AG09309 (cell line): ENCODE measurements around the gene CDKAL1.
A peak's percentile ranks its signal among the peaks of the same experiment; 100 is the strongest.

ENCODE experiments used
- DNase-seq: peaks from one replicate; pipeline ENCODE4 v3.0.0-alpha.2; 2010; ENCODE audit warnings: low read depth
- H3K4me3 ChIP-seq: 2 replicates; pipeline ENCODE4 v1.5.1; 2011; ENCODE audit warnings: mild to moderate bottlenecking, low read depth, low read length, moderate library complexity; ENCODE audit not compliant: control insufficient read depth
- CTCF ChIP-seq: IDR thresholded peaks from 2 replicates; pipeline ENCODE4 v1.5.1; 2011; ENCODE audit warnings: mild to moderate bottlenecking, low read depth, low read length, inconsistent platforms; ENCODE audit not compliant: insufficient read depth, control insufficient read depth; ENCODE audit errors: missing control alignments

Gene CDKAL1

GRCh38 chr6:20554326-20554725, 20.1 kb downstream of the CDKAL1 start:
- no peak overlapping the region for H3K4me3 ChIP-seq
- TF ChIP-seq CTCF: no peak
- no peak for DNase-seq

- TF ChIP-seq CTCF: no peak
- no peak for DNase-seq
- H3K4me3 ChIP-seq: no peak overlapping the region
Observed at GRCh38 chr6:20554817-20555216, 20.6 kb downstream of the CDKAL1 start.

GRCh38 chr6:20559924-20560551, 25.8 kb downstream of the CDKAL1 start:
- DNase-seq: no peak
- no peak overlapping the region for H3K4me3 ChIP-seq
- no peak for TF ChIP-seq CTCF

- DNase-seq: no peak
- TF ChIP-seq CTCF: no peak
Observed at GRCh38 chr6:20563377-20563776, 29.1 kb downstream of the CDKAL1 start.

GRCh38 chr6:20564269-20564668, 30.0 kb downstream of the CDKAL1 start:
- DNase-seq: no peak
- peak; percentile 22 for TF ChIP-seq CTCF
- no peak overlapping the region for H3K4me3 ChIP-seq

More at GRCh38 chr6:20563377-20563776, 29.1 kb downstream of the CDKAL1 start:
- no peak overlapping the region for H3K4me3 ChIP-seq

- no peak for DNase-seq
- TF ChIP-seq CTCF: no peak
Observed at GRCh38 chr6:20564777-20565176, 30.5 kb downstream of the CDKAL1 start.

GRCh38 chr6:20565342-20565741, 31.1 kb downstream of the CDKAL1 start:
- H3K4me3 ChIP-seq: no peak overlapping the region

More at GRCh38 chr6:20564777-20565176, 30.5 kb downstream of the CDKAL1 start:
- no peak overlapping the region for H3K4me3 ChIP-seq

More at GRCh38 chr6:20565342-20565741, 31.1 kb downstream of the CDKAL1 start:
- no peak for DNase-seq
- TF ChIP-seq CTCF: no peak
